SK-N-SH treated with all-trans-retinoic acid at 6 μM for 48 hours (cell line): Measurements from ENCODE around the gene RRP15.

ENCODE experiments used
- GLIS3 ChIP-seq: fragments of 250-450 bp; sonication (Bioruptor Pico); IDR thresholded peaks from 2 replicates; pipeline ENCODE4 v1.5.0; 2020; ENCODE audit warnings: mild to moderate bottlenecking, moderate library complexity
- OSR1 ChIP-seq: fragments of 250-450 bp; sonication (Bioruptor Pico); IDR thresholded peaks from 2 replicates; pipeline ENCODE4 v1.8.0; 2022; ENCODE audit warnings: moderate library complexity, mild to moderate bottlenecking, inconsistent platforms
- PATZ1 ChIP-seq: fragments of 250-450 bp; sonication (Bioruptor Pico); IDR thresholded peaks from 2 replicates; pipeline ENCODE4 v1.8.0; 2020; ENCODE audit warnings: mild to moderate bottlenecking, moderate library complexity, borderline replicate concordance
- SNAI2 ChIP-seq: fragments of 250-450 bp; sonication (Bioruptor Pico); IDR thresholded peaks from 2 replicates; pipeline ENCODE4 v1.5.0; 2020; ENCODE audit warnings: mild to moderate bottlenecking, moderate library complexity
- ZFP3 ChIP-seq: fragments of 250-450 bp; sonication (Bioruptor Pico); IDR thresholded peaks from 2 replicates; pipeline ENCODE4 v1.5.0; 2020; ENCODE audit warnings: mild to moderate bottlenecking, moderate library complexity
- ZFP30 ChIP-seq: fragments of 450-650 bp; formaldehyde crosslinking; IDR thresholded peaks from 2 replicates; pipeline ENCODE4 v1.5.0; 2022; ENCODE audit warnings: mild to moderate bottlenecking, moderate library complexity
- ZNF565 ChIP-seq: fragments of 450-650 bp; formaldehyde crosslinking; conservative IDR thresholded peaks from 2 replicates; pipeline ENCODE4 v1.5.0; 2020; ENCODE audit warnings: low read depth, mild to moderate bottlenecking, moderate library complexity

GRCh38 chr1:218361298-218362065, 76.4 kb downstream of the RRP15 start:
- no peak for TF ChIP-seq ZFP30
- no peak for TF ChIP-seq SNAI2
- no peak for TF ChIP-seq ZFP3 (CRISPR knock-in tag)
- no peak for TF ChIP-seq ZNF565
- TF ChIP-seq PATZ1 (CRISPR knock-in tag): no peak
- no peak for TF ChIP-seq GLIS3 (CRISPR knock-in tag)
- TF ChIP-seq OSR1 (CRISPR knock-in tag): no peak
